Endothelial cell of umbilical vein (primary cell): Measurements from ENCODE around the gene NRDC. TPM values are rescaled to one million over a fixed set of nuclear protein-coding genes. Genes with fewer than 3 reads are reported as not detected.

Source experiments
- BruUV-seq: library from RNA; stranded (reverse); fragments of 400-500 nt; replicated peaks from 2 replicates; lab custom pipeline; 2021; lab: Mats Ljungman, UMichigan
- CTCF ChIA-PET: fragments of 300-600, 350-600 bp; sonication (Branson Sonifier 250); formaldehyde crosslinking; loops from one replicate; lab custom pipeline; 2021; ENCODE audit warnings: antibody characterized with exemption, inconsistent platforms; lab: Charles Lee
- POLR2A ChIA-PET: fragments of 300-600, 350-600 bp; sonication (Branson Sonifier 250); formaldehyde crosslinking; loops from one replicate; lab custom pipeline; 2021; ENCODE audit warnings: antibody characterized with exemption, inconsistent platforms; lab: Charles Lee
- DNase-seq: peaks from one replicate; pipeline ENCODE4 v3.0.0-alpha.2; 2011; ENCODE audit warnings: low read depth, low spot score
- FAIRE-seq: peaks from 2 replicates; lab custom pipeline; 2011; peaks lifted over from hg19 to GRCh38; lab: Jason Lieb, UNC
- H2AFZ ChIP-seq: 2 replicates; pipeline ENCODE4 v1.6.0; 2012; ENCODE audit warnings: low read depth, low read length, control low read depth, inconsistent platforms
- H3K27ac ChIP-seq: 2 replicates; pipeline ENCODE4 v1.5.1; 2011; ENCODE audit warnings: low read depth, mild to moderate bottlenecking, control low read depth, low read length, moderate library complexity; ENCODE audit not compliant: insufficient read depth
- H3K27me3 ChIP-seq, 2 experiments: 2 replicates each; pipeline versions ENCODE4 v1.6.0 to v1.6.1; 2011; ENCODE audit warnings: low read length in 2 of 2, mixed read lengths in 1 of 2; ENCODE audit not compliant: control insufficient read depth in 2 of 2, insufficient read depth in 2 of 2
- H3K36me3 ChIP-seq, 2 experiments: 2 replicates in 1 of 2; 3 replicates in 1 of 2; pipeline ENCODE4 v1.5.1; 2011; ENCODE audit warnings: low read length in 2 of 2, mild to moderate bottlenecking in 1 of 2, moderate library complexity in 1 of 2; ENCODE audit not compliant: control insufficient read depth in 2 of 2, insufficient read depth in 2 of 2; ENCODE audit errors: extremely low read depth in 1 of 2
- H3K4me1 ChIP-seq: 3 replicates; pipeline ENCODE4 v1.5.1; 2011; ENCODE audit warnings: mild to moderate bottlenecking, low read length; ENCODE audit not compliant: control insufficient read depth, insufficient read depth; ENCODE audit errors: extremely low read depth
- H3K4me2 ChIP-seq: 2 replicates; pipeline ENCODE4 v1.6.1; 2011; ENCODE audit warnings: low read length, control low read depth, mixed read lengths; ENCODE audit not compliant: insufficient read depth
- H3K4me3 ChIP-seq, 3 experiments: fragments of 200-600 bp in 1 of 3; sonication (generic), shearing (Covaris generic) in 1 of 3; replicated peaks in 1 of 3; 2 replicates each; pipeline ENCODE4 v1.5.1; 2011 to 2016; ENCODE audit warnings: control low read depth in 3 of 3, low read length in 3 of 3, mild to moderate bottlenecking in 2 of 3, inconsistent platforms in 1 of 3, low read depth in 1 of 3, moderate library complexity in 1 of 3; ENCODE audit not compliant: insufficient read depth in 1 of 3
- H3K79me2 ChIP-seq: 2 replicates; pipeline ENCODE4 v1.6.0; 2012; ENCODE audit warnings: low read length, inconsistent platforms; ENCODE audit not compliant: control insufficient read depth, insufficient read depth
- H3K9ac ChIP-seq: replicated peaks from 2 replicates; pipeline ENCODE3; 2011; ENCODE audit warnings: low read length, control low read depth; ENCODE audit not compliant: insufficient read depth; ENCODE audit errors: extremely low read depth
- H3K9me1 ChIP-seq: replicated peaks from 3 replicates; pipeline ENCODE4 v1.6.0; 2011; ENCODE audit warnings: mild to moderate bottlenecking, low read length; ENCODE audit not compliant: control insufficient read depth, insufficient read depth; ENCODE audit errors: extremely low read depth
- H3K9me3 ChIP-seq: replicated peaks from 2 replicates; pipeline ENCODE4 v1.5.1; 2012; ENCODE audit warnings: low read length, inconsistent platforms; ENCODE audit not compliant: control insufficient read depth, insufficient read depth
- H4K20me1 ChIP-seq: replicated peaks from 2 replicates; pipeline ENCODE3; 2011; ENCODE audit warnings: mild to moderate bottlenecking, low read length; ENCODE audit not compliant: control insufficient read depth, insufficient read depth; ENCODE audit errors: extremely low read depth
- CTCF ChIP-seq, 2 donors: IDR thresholded peaks; 1 replicate in 1 of 2; 2 replicates in 1 of 2; pipeline ENCODE4 v1.5.1; 2011; ENCODE audit warnings: low read length in 2 of 2, mild to moderate bottlenecking in 2 of 2, moderate library complexity in 2 of 2, control low read depth in 1 of 2, inconsistent platforms in 1 of 2, low read depth in 1 of 2; ENCODE audit not compliant: insufficient read depth in 1 of 2; ENCODE audit errors: extremely low read depth in 1 of 2
- EZH2 ChIP-seq: IDR thresholded peaks from 2 replicates; pipeline ENCODE4 v1.6.1; 2012; ENCODE audit warnings: borderline replicate concordance, low read depth, mild to moderate bottlenecking, moderate library complexity, low read length, inconsistent platforms; ENCODE audit not compliant: severe bottlenecking
- FOS ChIP-seq: IDR thresholded peaks from 2 replicates; pipeline ENCODE4 v1.6.1; 2011; ENCODE audit warnings: mild to moderate bottlenecking, low read length, moderate library complexity, borderline replicate concordance; ENCODE audit not compliant: insufficient read depth
- GATA2 ChIP-seq: IDR thresholded peaks from 2 replicates; pipeline ENCODE4 v1.7.0; 2011; ENCODE audit warnings: low read depth, mild to moderate bottlenecking, moderate library complexity, mixed read lengths, low read length; ENCODE audit not compliant: insufficient read length, insufficient read depth
- JUN ChIP-seq: IDR thresholded peaks from 2 replicates; pipeline ENCODE4 v1.6.1; 2011; ENCODE audit warnings: borderline replicate concordance, low read depth; ENCODE audit not compliant: insufficient read length, insufficient read depth
- MAX ChIP-seq: IDR thresholded peaks from 2 replicates; pipeline ENCODE4 v1.6.1; 2011; ENCODE audit not compliant: insufficient read depth, insufficient read length
- MYC ChIP-seq: IDR thresholded peaks from one replicate; pipeline ENCODE4 v1.6.1; 2011; ENCODE audit warnings: mild to moderate bottlenecking, low read depth, low read length
- POLR2A ChIP-seq: IDR thresholded peaks from 2 replicates; pipeline ENCODE4 v1.6.1; 2012; ENCODE audit warnings: low read depth, mild to moderate bottlenecking, control low read depth, low read length
- POLR2AphosphoS5 ChIP-seq: IDR thresholded peaks from 2 replicates; pipeline ENCODE4 v1.6.1; 2012; ENCODE audit warnings: low read depth, mild to moderate bottlenecking, control low read depth, low read length, moderate library complexity; ENCODE audit not compliant: insufficient read depth
- dilution Hi-C: fragments of 300-500 bp; cut with MboI; formaldehyde crosslinking; loops from one replicate; pipeline ENCODE4 v1.15.0; 2019; ENCODE audit warnings: low sequenced_read_pairs; ENCODE audit not compliant: extremely low pct_ligation_motif_present
- intact Hi-C: fragments of 100-400 bp; cut with micrococcal nuclease; formaldehyde crosslinking; loops from one replicate; pipeline ENCODE4 v1.10.0; 2022
- polyA plus RNA-seq, 4 experiments: library from polyadenylated mRNA; depleted of rRNA in 3 of 4; stranded (reverse) in 3 of 4; unstranded in 1 of 4; fragments of >200 nt; gene quantifications; 2 replicates each; pipeline versions ENCODE4 v1.2.1 to v1.2.3, GENCODE V29; 2011 to 2012; ENCODE audit warnings: missing spikeins in 1 of 4
- total RNA-seq: library from RNA; stranded (reverse); gene quantifications from 2 replicates; pipeline ENCODE4 v1.2.3, GENCODE V29; 2021

The NRDC gene
- total and polyA plus RNA-seq, 2 donors (not counting 3 experiments of a cell fraction or from before 2014, with no cell fraction given): 41.8 to 146 TPM

GRCh38 chr1:51788938-51789337 is 89.6 kb downstream of the NRDC start:
- ChIA-PET POLR2A (no interaction called here), CTCF (no interaction called here)
- H3K27me3 ChIP-seq: no peaks in the 10 kb centered on the region
- H3K9me1 ChIP-seq: no peaks in the 10 kb centered on the region
- H3K9ac ChIP-seq: no peak overlapping the region
- no peak for FAIRE-seq
- no peak for TF ChIP-seq EZH2
- no peak for TF ChIP-seq MYC
- TF ChIP-seq CTCF (IDR thresholded peaks at IDR 0.05; ENCODE audit: extremely low read depth in 1 of 2, insufficient read depth in 1 of 2, low read depth in 1 of 2, low read length in 2 of 2): no peak
- TF ChIP-seq JUN: no peak
- TF ChIP-seq MAX: no peak
- no peak for TF ChIP-seq POLR2AphosphoS5
- no peak for TF ChIP-seq GATA2
- no peak for TF ChIP-seq FOS
- no peak for TF ChIP-seq POLR2A
- no peak overlapping the region for H3K4me2 ChIP-seq
- no peak overlapping the region for H2AFZ ChIP-seq
- no peaks in the 10 kb centered on the region for H3K4me1 ChIP-seq
- no peaks in the 10 kb centered on the region for H3K9me3 ChIP-seq
- H3K27ac ChIP-seq: no peak overlapping the region
- no TSS peak for BruUV-seq
- H4K20me1 ChIP-seq: no peaks in the 10 kb centered on the region
- H3K36me3 ChIP-seq: peaks cover 40 to 62% of the 10 kb centered on the region in 2 experiments
- dilution Hi-C loops: no loop called here
- H3K79me2 ChIP-seq: no peaks in the 10 kb centered on the region
- no peak for DNase-seq
- intact Hi-C loops: no loop called here
- no peak overlapping the region for H3K4me3 ChIP-seq
